Ecto neural progenitor cell (in vitro differentiated cells): ENCODE data around the gene FYCO1.

ENCODE experiments used
- DNase-seq: peaks from one replicate; pipeline ENCODE4 v3.0.0-alpha.2; 2018; ENCODE audit warnings: low spot score

FYCO1 gene

DNA sequence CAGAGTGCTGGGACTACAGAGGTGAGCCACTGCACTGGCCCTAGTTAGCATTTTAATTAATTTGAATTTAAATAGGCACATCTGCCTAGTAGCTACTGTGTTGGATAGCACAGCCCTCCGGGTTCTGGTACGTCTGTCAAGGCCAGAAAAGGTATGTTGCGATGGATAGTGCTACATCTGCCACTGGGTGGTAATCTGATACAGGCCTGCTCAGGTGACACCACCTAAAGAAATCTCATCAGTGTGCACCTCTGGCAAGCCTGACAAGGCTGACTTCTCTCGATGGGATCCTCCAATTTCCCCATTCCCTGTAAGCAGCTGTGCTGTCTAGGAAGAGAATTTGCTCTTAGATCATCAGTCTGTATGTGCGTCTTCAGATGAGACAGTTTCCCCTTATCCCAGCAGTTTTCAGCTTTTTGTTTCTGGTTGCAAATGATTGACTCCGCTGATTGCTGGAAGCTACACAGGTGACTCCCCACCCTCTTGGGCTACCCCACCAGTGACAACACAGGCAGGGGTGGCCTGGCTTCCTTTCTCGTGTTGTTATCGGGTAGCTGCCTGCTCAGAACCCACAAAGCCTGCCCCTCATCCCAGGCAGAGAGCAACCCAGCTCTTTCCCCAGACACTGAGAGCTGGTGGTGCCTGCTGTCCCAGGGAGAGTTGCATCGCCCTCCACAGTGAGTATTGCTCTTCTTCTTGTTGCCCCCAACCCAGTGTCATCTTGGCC is 109.5 kb downstream of the FYCO1 start, which contains the start of gene CCR9:
Gene CCR9, plus strand, starts transcription at position 565 of the 727 bp plus-strand sequence. CDS start 8,391 bp downstream, outside the sequence.
- DNase-seq, result no peak

DNA sequence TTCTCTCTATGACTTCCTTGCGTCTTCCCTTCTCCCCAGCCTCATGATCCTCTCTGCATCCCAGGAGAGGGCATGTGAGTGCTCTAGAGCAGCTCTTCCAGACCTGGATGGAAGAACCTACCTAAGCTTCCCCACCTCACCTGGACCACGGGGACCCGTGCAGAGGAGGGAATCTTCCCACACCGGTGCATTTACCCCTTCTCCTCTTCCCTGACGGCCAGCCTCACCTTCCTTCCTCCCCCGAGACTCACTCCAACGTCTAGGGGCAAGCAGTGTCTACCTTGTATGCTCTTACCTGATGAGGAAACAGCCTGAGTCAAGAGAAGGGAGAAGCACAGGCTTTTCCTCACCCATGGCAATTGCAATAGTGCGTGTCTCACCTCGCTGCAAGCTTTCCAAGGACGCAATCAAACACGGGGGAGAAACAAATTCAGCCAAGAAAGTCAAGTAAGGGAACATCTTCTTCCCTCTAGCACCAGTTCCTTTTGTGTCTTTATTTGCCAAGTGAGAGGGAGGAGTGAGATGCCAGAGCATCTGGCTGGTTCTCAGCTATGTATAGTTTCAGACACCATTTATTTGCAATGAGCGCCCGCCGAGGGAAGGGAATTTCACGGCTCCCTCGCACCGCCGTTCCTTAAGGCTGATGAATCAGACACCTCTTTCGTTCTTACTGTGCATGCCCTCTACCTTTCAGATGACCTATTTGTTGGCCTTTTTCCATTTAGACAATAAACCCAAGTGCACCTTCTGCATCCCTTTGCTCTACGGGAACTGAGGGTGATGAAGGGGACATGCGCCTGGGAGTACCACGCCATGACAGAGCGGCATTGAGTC is 111.0 kb downstream of the FYCO1 start:
- DNase-seq, result no peak

GRCh38 chr3:45881078-45882022 is 114.3 kb downstream of the FYCO1 start:
- no peak for DNase-seq

- no peak for DNase-seq
Observed at GRCh38 chr3:45880725-45881077, 114.9 kb downstream of the FYCO1 start.

DNA sequence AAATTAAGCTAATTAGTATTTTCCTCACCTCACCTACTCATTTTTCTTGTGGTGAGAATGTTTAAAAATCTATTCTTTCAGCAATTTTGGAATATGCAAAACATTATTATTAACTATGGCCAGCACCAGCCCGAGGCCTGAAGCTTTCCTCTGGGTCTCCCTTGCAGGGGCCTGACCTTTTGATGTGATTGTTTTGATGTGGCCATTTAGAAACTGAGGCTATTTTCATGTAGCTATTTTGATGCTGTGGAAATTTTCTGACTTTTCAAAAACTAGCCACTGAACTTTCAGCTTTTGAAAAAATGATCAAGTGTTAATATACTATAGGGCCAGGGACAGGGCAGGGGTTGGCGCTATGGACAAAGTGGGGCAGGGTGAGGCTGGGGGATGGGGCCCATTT is 117.5 kb downstream of the FYCO1 start:
- DNase-seq, result no peak

GRCh38 chr3:45874677-45875346 is 120.8 kb downstream of the FYCO1 start:
- no peak for DNase-seq

- no peak for DNase-seq
Observed at GRCh38 chr3:45873638-45874037, 122.0 kb downstream of the FYCO1 start.

- DNase-seq, result no peak
Observed at GRCh38 chr3:45873036-45873435, 122.6 kb downstream of the FYCO1 start.

- DNase-seq, result no peak
Observed at GRCh38 chr3:45872569-45872968, 123.1 kb downstream of the FYCO1 start.

GRCh38 chr3:45871780-45872179 is 123.8 kb downstream of the FYCO1 start:
- DNase-seq, result no peak

GRCh38 chr3:45870099-45870498 is 125.5 kb downstream of the FYCO1 start:
- DNase-seq, result no peak

GRCh38 chr3:45869638-45870037 is 126.0 kb downstream of the FYCO1 start:
- no peak for DNase-seq

DNA sequence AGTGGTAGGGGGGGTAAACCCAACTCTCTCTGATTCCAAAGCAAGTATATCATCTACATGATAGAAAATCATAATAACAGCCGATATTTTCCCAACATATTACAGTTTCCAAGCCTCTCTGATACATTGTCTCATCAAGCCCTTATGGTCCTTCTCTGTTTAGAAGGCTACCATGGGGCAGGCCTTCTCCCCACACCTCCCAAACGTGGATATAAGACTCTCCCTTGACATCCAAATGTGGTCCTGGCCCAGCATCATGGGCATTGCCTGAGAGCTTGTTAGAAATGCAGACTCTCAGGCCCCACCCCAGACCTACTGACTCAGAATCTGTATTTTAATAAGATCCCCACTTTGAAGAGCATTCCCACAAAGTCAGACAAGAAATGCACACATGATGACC is 127.0 kb downstream of the FYCO1 start:
- no peak for DNase-seq

- no peak for DNase-seq
Observed at GRCh38 chr3:45868213-45868612, 127.4 kb downstream of the FYCO1 start.
